Suppressor macrophage (primary cell): ENCODE results near the gene GARRE1.
"Not testable (repeated sequence)": the region's sequence is repeated elsewhere in the genome, so short reads cannot be mapped to it uniquely, and the experiment has no call there.

Experiments used
- DNase-seq, 4 experiments: peaks; one replicate each; pipeline ENCODE4 v3.0.0-alpha.2; 2020 to 2022

GARRE1 gene

GRCh38 chr19:34260771-34261173, 6.4 kb downstream of the GARRE1 start:
- DNase-seq = no peak

GRCh38 chr19:34261334-34262109, 7.2 kb downstream of the GARRE1 start:
- no peak for DNase-seq

GRCh38 chr19:34263745-34264237, 9.4 kb downstream of the GARRE1 start:
- DNase-seq = no peak

- no peak for DNase-seq
Observed at GRCh38 chr19:34265221-34265650, 10.9 kb downstream of the GARRE1 start.

- DNase-seq = no peak
Observed at GRCh38 chr19:34269081-34269480, 14.7 kb downstream of the GARRE1 start.

GRCh38 chr19:34269489-34269888, 15.1 kb downstream of the GARRE1 start:
- DNase-seq = no peak

GRCh38 chr19:34269968-34270621, 15.7 kb downstream of the GARRE1 start:
- DNase-seq = peak; percentile 83 to 95 (median 86)

GRCh38 chr19:34273121-34273520, 18.8 kb downstream of the GARRE1 start:
- DNase-seq = no peak

- DNase-seq = no peak
Observed at GRCh38 chr19:34274284-34274826, 20.0 kb downstream of the GARRE1 start.

GRCh38 chr19:34274827-34275625, 20.7 kb downstream of the GARRE1 start:
- no peak for DNase-seq

GRCh38 chr19:34275705-34276104, 21.4 kb downstream of the GARRE1 start:
- DNase-seq = no peak

GRCh38 chr19:34276614-34277013, 22.3 kb downstream of the GARRE1 start:
- no peak for DNase-seq

- DNase-seq = no peak
Observed at GRCh38 chr19:34277244-34277643, 22.9 kb downstream of the GARRE1 start.

- no peak for DNase-seq
Observed at GRCh38 chr19:34278783-34279182, 24.4 kb downstream of the GARRE1 start.

- DNase-seq = not testable (repeated sequence)
Observed at GRCh38 chr19:34281444-34281843, 27.1 kb downstream of the GARRE1 start.

- no peak for DNase-seq
Observed at GRCh38 chr19:34282611-34283519, 28.5 kb downstream of the GARRE1 start.

- no peak for DNase-seq
Observed at GRCh38 chr19:34284505-34284904, 30.2 kb downstream of the GARRE1 start.

GRCh38 chr19:34287662-34288140, 33.3 kb downstream of the GARRE1 start:
- DNase-seq = no peak

GRCh38 chr19:34288381-34288780, 34.0 kb downstream of the GARRE1 start:
- no peak for DNase-seq

GRCh38 chr19:34291235-34291634, 36.9 kb downstream of the GARRE1 start:
- DNase-seq = no peak

GRCh38 chr19:34295103-34295502, 40.7 kb downstream of the GARRE1 start:
- DNase-seq = no peak
